Glutamatergic neuron (in vitro differentiated cells): ENCODE data around the gene BDH2. TPM values are rescaled to one million over a fixed set of nuclear protein-coding genes. Genes with fewer than 3 reads are reported as not detected.

Experiments used
- DNase-seq: peaks from one replicate; pipeline ENCODE4 v3.0.0; 2022
- H3K27ac Mint-ChIP-seq: one replicate; pipeline ENCODE4 v1.8.0; 2020; ENCODE audit warnings: mild to moderate bottlenecking, mixed read lengths, inconsistent platforms; ENCODE audit not compliant: unreplicated experiment
- H3K27me3 Mint-ChIP-seq: one replicate; pipeline ENCODE4 v1.8.0; 2020; ENCODE audit warnings: mild to moderate bottlenecking, moderate library complexity, mixed read lengths, inconsistent platforms; ENCODE audit not compliant: unreplicated experiment
- H3K36me3 Mint-ChIP-seq: one replicate; pipeline ENCODE4 v1.8.0; 2020; ENCODE audit warnings: mild to moderate bottlenecking, mixed read lengths, inconsistent platforms; ENCODE audit not compliant: unreplicated experiment
- H3K4me1 Mint-ChIP-seq: one replicate; pipeline ENCODE4 v1.8.0; 2020; ENCODE audit warnings: mild to moderate bottlenecking, low read depth, mixed read lengths, inconsistent platforms; ENCODE audit not compliant: unreplicated experiment
- H3K4me3 Mint-ChIP-seq: one replicate; pipeline ENCODE4 v1.8.0; 2020; ENCODE audit warnings: mild to moderate bottlenecking, mixed read lengths, inconsistent platforms; ENCODE audit not compliant: unreplicated experiment
- H3K9me3 Mint-ChIP-seq: one replicate; pipeline ENCODE4 v1.8.0; 2020; ENCODE audit warnings: mild to moderate bottlenecking, moderate library complexity, mixed read lengths, inconsistent platforms; ENCODE audit not compliant: unreplicated experiment
- CTCF ChIP-seq: fragments of 200-600 bp; sonication (generic); IDR thresholded peaks from one replicate; pipeline ENCODE4 v1.5.0; 2021; ENCODE audit not compliant: partially characterized antibody, unreplicated experiment
- total RNA-seq: library from RNA; stranded (reverse); fragmentation: NEBNext Ultra II Directional; extraction: Animal tissue kit (Norgen Biotek cat#: 25700); gene quantifications from one replicate; pipeline ENCODE4 v1.2.1, GENCODE V29; 2021; ENCODE audit not compliant: unreplicated experiment

BDH2 gene
- total RNA-seq, 1 donor from 2014 or later = 19.6 TPM

DNA sequence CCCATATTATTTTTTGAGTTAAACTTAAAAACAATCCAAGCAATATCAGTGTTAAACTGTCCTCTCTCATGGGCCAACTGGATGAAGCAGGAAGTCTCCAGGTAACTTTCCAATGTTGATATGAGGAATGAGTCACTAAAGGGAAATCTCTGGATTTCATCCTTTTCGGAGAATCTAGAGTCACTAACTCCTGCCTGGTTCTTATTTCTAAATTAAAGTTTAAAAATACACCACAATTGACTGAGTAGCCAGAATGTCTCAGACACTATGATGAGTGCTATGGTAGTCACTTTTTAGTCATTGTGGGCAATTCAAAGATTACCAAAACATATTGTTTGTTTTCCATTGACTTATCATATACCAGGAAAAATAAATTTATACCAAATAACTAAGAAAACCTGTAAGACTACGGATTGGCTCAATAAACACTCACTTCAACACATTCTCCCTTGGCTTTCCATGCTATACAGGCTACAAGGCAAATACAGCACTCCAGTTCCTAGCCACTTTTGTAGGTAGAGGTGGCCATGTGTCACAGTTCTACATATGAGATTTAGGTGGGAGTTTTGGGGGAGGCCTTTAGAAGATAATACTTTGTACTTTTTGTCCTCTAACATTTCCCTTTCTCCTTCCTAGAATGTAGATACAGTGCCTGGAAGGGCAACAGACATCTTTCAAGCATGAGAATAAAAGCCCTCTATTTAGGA, 31.6 kb downstream of the BDH2 start:
- no peak overlapping the region for H3K27ac Mint-ChIP-seq
- no peak for TF ChIP-seq CTCF
- H3K27me3 Mint-ChIP-seq = peaks cover 2% of the 10 kb centered on the region
- no peaks in the 10 kb centered on the region for H3K9me3 Mint-ChIP-seq
- no peak overlapping the region for H3K4me3 Mint-ChIP-seq
- no peak for DNase-seq
- H3K4me1 Mint-ChIP-seq = no peaks in the 10 kb centered on the region
- no peaks in the 10 kb centered on the region for H3K36me3 Mint-ChIP-seq

DNA sequence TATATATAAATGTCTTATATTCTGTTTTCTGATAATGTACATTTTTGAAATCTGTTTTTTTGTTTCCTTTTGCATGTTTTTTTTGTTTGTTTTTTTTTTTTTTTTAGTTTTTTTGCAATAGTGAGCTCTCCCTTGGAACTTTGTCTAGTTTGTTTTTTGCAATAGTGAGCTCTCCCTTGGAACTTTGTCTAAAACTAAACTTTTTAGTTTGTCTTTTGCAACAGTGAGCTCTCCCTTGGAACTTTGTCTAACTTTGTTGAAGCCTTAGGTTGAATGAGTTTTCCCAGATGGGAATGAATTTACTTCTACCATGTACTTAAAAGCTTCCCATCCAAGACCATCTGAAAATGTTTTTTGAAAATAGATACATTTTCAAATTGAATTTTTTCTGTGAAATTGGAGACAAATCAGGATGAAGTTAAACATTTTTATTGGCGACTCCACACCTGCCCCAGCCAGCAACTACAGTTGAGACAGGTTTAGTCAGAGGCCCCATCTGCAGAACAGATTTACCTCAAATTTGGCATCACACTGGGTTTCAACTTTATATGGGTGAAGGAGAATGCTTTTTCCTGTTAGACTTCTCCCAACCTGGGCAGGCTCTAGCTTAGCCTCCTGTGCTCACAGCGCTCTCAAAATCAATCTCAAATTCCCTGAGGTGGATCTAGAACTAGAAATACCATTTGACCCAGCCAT, 39.0 kb downstream of the BDH2 start:
- DNase-seq = no peak
- H3K4me1 Mint-ChIP-seq = no peaks in the 10 kb centered on the region
- H3K36me3 Mint-ChIP-seq = no peaks in the 10 kb centered on the region
- peaks cover 2% of the 10 kb centered on the region for H3K27me3 Mint-ChIP-seq
- no peak overlapping the region for H3K4me3 Mint-ChIP-seq
- TF ChIP-seq CTCF = no peak
- H3K27ac Mint-ChIP-seq = no peak overlapping the region
- no peaks in the 10 kb centered on the region for H3K9me3 Mint-ChIP-seq

GRCh38 chr4:103054030-103054429, 45.6 kb downstream of the BDH2 start:
- H3K27me3 Mint-ChIP-seq = no peaks in the 10 kb centered on the region
- no peak overlapping the region for H3K4me3 Mint-ChIP-seq
- H3K36me3 Mint-ChIP-seq = no peaks in the 10 kb centered on the region
- no peaks in the 10 kb centered on the region for H3K9me3 Mint-ChIP-seq
- no peak for DNase-seq
- H3K27ac Mint-ChIP-seq = no peak overlapping the region
- no peaks in the 10 kb centered on the region for H3K4me1 Mint-ChIP-seq
- no peak for TF ChIP-seq CTCF

GRCh38 chr4:103052779-103053178, 46.9 kb downstream of the BDH2 start:
- no peaks in the 10 kb centered on the region for H3K9me3 Mint-ChIP-seq
- no peak overlapping the region for H3K4me3 Mint-ChIP-seq

More at GRCh38 chr4:103052779-103053178, 46.9 kb downstream of the BDH2 start:
- Mint-ChIP-seq H3K4me1 (no peaks in the 10 kb centered on the region), H3K27ac (no peak overlapping the region), H3K36me3 (no peaks in the 10 kb centered on the region), H3K27me3 (no peaks in the 10 kb centered on the region)
- no peak for DNase-seq
- no peak for TF ChIP-seq CTCF
